ENCODE results near the gene ZNHIT3.

Gene ZNHIT3

GRCh38 chr17:36493956-36494355, 7.5 kb downstream of the ZNHIT3 start:
- DNase-seq (ENCODE audit: low read depth): no peak
- TF ChIP-seq, protein P1, sequence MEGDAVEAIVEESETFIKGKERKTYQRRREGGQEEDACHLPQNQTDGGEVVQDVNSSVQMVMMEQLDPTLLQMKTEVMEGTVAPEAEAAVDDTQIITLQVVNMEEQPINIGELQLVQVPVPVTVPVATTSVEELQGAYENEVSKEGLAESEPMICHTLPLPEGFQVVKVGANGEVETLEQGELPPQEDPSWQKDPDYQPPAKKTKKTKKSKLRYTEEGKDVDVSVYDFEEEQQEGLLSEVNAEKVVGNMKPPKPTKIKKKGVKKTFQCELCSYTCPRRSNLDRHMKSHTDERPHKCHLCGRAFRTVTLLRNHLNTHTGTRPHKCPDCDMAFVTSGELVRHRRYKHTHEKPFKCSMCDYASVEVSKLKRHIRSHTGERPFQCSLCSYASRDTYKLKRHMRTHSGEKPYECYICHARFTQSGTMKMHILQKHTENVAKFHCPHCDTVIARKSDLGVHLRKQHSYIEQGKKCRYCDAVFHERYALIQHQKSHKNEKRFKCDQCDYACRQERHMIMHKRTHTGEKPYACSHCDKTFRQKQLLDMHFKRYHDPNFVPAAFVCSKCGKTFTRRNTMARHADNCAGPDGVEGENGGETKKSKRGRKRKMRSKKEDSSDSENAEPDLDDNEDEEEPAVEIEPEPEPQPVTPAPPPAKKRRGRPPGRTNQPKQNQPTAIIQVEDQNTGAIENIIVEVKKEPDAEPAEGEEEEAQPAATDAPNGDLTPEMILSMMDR (IDR thresholded peaks at IDR 0.05; ENCODE audit: low read depth, low read length, missing control alignments): no peak

DNA sequence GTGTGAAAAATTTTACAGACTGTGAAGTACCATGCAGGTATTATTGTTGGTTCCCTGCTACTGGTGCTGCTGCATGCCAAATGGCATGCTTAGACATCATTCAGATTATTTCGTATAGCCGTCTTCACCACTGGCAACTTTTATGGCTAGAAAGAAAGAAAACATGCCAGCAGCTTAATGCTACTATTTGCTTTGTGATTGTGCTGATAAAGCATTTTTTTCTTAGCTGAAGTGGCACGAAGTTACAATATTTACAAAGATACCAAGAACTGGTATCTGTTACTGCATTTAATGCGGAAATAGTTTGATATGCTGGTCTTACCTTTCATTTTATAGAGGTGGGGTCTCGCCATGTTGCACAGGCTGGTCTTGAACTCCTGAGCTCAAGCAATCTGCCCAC, 8.2 kb downstream of the ZNHIT3 start:
- no peak overlapping the region for H3K4me3 ChIP-seq (ENCODE audit: low read depth, low read length)
- no peak for DNase-seq (ENCODE audit: low read depth)
- TF ChIP-seq, protein P1 (IDR thresholded peaks at IDR 0.05; ENCODE audit: low read depth, low read length, missing control alignments): no peak

More at GRCh38 chr17:36493956-36494355, 7.5 kb downstream of the ZNHIT3 start:
- no peak overlapping the region for H3K4me3 ChIP-seq (ENCODE audit: low read depth, low read length)

DNA sequence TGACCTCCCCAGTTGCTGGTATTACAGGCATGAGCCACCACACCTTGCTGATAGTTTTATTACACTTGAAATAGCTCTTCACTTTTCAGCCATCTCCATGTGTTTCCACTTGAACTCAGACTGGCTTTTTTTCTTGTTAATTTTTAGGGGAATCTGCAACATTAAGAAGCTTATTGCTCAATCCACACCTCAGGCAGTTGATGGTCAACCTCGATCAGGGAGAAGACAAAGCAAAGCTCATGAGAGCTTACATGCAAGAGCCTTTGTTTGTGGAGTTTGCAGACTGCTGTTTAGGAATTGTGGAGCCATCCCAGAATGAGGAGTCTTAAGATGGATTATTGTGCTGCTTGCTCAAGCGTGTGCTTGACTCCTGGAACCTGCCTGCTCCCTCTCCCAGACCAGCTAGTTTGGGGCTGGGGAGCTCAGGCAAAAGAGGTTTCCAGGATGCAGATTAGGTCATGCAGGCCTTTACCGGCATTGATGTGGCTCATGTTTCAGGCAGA, 8.6 kb downstream of the ZNHIT3 start:
- H3K4me3 ChIP-seq (ENCODE audit: low read depth, low read length): no peak overlapping the region
- DNase-seq (ENCODE audit: low read depth): no peak
- TF ChIP-seq, protein P1 (IDR thresholded peaks at IDR 0.05; ENCODE audit: low read depth, low read length, missing control alignments): no peak

DNA sequence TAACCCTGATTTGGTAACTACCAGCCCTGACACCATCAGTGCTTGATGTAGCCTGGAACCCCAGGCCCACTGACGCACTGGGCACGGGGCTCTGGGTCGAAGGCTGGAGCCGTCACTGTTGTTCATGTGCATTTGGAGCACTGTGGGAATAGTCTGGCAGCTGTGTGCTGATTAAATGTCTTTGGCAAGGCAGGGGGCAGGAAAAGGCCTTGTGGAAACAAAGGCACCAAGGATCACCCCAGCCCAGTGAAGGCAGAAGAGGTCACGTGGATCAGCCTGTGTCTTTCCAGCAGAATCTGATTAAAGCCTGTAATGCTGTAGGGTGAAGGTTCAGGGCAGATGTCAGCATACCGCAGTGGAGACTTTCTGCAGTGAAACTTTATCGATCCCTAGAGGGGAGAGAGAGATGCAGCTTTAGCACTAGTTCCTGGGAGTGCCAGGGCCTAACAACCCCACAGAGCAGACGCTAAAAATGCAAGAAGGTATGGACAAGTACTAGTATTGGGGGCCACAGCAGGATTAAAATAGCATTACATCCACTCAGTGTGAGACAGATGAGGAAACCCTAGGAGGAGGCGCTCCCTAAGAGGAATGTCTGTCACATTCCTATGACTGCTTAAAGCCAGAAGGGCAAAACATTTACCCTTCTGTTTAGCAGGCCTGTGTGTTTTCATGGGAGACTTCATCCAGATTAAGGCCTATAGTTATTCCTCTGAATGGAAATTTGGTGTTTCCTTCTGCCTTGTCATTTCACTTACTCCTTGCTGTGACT, 9.7 kb downstream of the ZNHIT3 start:
- no peak overlapping the region for H3K4me3 ChIP-seq (ENCODE audit: low read depth, low read length)
- DNase-seq (ENCODE audit: low read depth): no peak
- TF ChIP-seq, protein P1 (IDR thresholded peaks at IDR 0.05; ENCODE audit: low read depth, low read length, missing control alignments): no peak

- no peak overlapping the region for H3K4me3 ChIP-seq (ENCODE audit: low read depth, low read length)
- no peak for DNase-seq (ENCODE audit: low read depth)
- TF ChIP-seq, protein P1 (IDR thresholded peaks at IDR 0.05; ENCODE audit: low read depth, low read length, missing control alignments): no peak
Measured at GRCh38 chr17:36498155-36498554, 11.7 kb downstream of the ZNHIT3 start.

- no peak overlapping the region for H3K4me3 ChIP-seq (ENCODE audit: low read depth, low read length)
- TF ChIP-seq, protein P1 (IDR thresholded peaks at IDR 0.05; ENCODE audit: low read depth, low read length, missing control alignments): no peak
- DNase-seq (ENCODE audit: low read depth): no peak
Measured at GRCh38 chr17:36498560-36499300, 12.2 kb downstream of the ZNHIT3 start.

Data from GM12864 (cell line).